ENCODE measurements around the gene GALNT2. TPM values are rescaled to one million over a fixed set of nuclear protein-coding genes. Genes with fewer than 3 reads are reported as not detected.
A peak's percentile ranks its signal among the peaks of the same experiment; 100 is the strongest.

The GALNT2 gene
- total RNA-seq, 2 donors from 2014 or later, result 36.8 to 50.7 TPM

GRCh38 chr1:230163719-230164118, 96.7 kb downstream of the GALNT2 start:
- intact Hi-C loops (cut with DNase I), result no loop called here
- DNase-seq, result no peak
- peak; percentile 33 to 74 for ATAC-seq

- intact Hi-C loops (cut with DNase I), result no loop called here
- no peak for DNase-seq
Measured at GRCh38 chr1:230165536-230165935, 98.5 kb downstream of the GALNT2 start.

GRCh38 chr1:230166366-230167132, 99.5 kb downstream of the GALNT2 start:
- intact Hi-C loops (cut with DNase I), result no loop called here
- DNase-seq (no peak), ATAC-seq (no peak)

More at GRCh38 chr1:230165536-230165935, 98.5 kb downstream of the GALNT2 start:
- no peak for ATAC-seq

DNA sequence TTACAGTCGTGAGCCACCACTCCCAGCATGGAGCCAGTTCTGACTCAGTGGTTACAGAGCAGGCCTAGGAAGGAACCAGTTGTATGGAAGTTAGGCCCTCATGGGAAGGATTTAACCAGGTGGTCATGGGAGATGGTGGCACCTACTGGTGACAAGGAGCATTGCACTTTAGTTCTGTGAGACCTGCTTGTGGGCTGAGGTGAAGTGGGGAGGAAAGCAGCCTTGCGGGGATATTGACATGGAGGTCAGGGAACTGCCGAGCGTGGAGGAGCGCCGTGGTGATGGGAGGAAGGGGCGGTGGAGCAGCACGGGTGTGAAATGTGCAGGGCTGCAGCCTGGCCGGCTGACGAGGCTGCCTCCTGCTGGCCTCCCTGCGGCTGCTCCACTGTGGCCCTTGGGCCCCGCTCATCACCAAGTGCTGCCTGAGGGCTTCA, 100.4 kb downstream of the GALNT2 start:
- DNase-seq (no peak), ATAC-seq (peak in 1 of 2 donors; percentile 25)
- intact Hi-C loops (cut with DNase I), result no loop called here

GRCh38 chr1:230169454-230170152, 102.6 kb downstream of the GALNT2 start:
- intact Hi-C loops (cut with DNase I), result no loop called here
- ATAC-seq, result peak in 1 of 2 donors; percentile 60
- DNase-seq, result no peak

DNA sequence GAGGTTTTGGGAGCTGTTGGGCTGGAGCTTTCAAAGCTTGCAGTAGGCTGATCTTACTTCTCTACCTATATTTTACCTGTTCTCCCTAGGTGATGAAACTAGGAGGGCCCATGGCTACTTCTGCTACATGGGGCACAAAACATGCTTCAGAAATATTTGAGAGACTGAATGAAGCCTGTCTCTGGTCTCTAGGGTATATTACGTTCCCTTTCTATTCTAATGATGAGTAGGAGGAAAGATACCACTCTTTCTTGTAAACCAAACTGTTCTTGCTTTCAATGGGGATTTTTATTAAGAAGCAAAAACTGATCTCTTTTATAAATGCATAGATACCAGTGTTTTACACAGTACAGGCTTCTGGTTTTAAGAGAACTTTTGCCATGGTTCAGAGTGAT, 103.1 kb downstream of the GALNT2 start:
- intact Hi-C loops (cut with DNase I), result no loop called here
- DNase-seq, result no peak
- no peak for ATAC-seq

GRCh38 chr1:230170622-230171021, 103.6 kb downstream of the GALNT2 start:
- DNase-seq, result no peak
- ATAC-seq, result no peak
- intact Hi-C loops (cut with DNase I), result no loop called here

GRCh38 chr1:230171356-230172015, 104.4 kb downstream of the GALNT2 start:
- intact Hi-C loops (cut with DNase I), result no loop called here
- ATAC-seq (no peak), DNase-seq (no peak)

DNA sequence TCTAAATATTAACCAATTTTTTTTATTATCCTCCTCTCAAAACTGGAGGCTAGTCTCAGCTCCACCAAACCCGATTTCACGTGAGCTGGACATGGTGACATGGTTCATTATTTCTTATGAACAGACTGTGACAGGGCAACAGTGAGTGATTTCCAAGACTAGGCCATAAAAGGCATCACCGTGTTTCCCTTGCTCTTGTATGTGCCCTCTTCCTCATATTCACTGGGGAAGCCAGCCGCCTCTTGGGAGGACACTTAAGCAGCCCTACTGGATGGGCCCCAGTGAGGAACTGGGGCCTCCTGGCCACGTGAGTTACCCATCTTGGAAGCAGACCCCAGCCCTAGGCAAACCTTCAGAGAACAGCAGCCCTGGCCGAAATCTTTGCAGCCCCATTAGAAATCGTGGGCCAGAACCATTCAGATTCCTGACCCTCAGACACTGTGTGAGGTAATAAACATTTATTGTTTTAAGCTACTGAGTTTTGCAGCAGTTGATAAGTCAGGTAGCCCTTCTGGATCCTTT, 105.0 kb downstream of the GALNT2 start:
- intact Hi-C loops (cut with DNase I), result no loop called here
- no peak for DNase-seq
- no peak for ATAC-seq

DNA sequence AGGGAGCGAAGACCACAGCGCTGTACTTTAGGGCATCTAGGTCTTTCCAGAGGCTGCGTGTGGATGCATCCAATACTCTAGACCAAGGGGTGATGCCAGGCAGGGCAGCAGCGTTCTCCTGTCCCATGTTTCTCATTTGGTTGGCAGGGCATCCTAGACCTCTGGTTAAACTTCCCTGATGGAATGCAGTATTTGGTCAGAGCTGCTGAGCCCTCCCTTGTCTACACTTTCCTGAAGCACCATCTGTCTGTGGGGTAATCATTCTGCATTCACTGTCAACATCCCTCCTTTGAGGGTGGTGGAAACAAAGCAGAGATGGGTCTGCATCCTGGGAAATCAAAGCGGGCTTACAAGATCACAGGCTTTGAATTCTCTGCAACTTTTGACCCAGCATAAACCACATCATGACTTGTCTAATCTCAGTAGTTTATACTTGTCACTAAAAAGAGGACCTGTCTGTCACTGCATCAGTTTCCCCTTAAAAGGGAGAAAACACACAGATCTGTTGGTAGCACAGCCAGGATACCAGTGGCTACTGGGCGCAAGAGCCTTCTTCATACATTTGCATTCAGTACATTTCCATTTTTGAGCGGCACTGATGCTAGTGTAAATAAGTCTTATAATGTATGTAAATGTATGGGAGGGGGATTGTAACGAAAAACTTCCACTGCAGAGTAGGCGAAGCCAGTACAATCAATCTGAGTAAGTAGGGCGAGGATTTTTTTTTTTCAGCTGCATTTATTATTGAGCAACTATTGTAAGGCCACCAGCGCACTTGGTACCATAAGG, 106.3 kb downstream of the GALNT2 start:
- DNase-seq, result no peak
- ATAC-seq, result no peak
- intact Hi-C loops (cut with DNase I), result no loop called here

DNA sequence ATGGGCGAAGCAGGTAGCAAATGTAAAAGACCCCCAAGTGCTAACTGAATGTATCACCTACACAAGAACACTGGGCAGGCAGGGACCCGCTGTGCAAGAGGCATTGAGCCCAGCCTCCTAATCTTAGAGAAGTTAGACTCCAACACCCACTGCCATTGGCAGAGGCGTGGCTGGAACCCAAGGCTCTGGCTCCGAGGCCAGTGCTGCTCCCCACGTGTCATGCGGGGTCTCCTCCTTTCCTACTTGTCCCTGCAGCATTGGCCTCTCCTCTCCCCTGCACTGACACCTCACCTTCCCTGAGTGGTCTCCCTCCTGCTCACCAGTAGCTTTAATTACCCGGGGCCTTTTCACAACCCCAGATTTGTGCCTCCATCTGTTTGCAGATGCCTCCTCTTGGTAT, 107.0 kb downstream of the GALNT2 start:
- no peak for DNase-seq
- intact Hi-C loops (cut with DNase I), result no loop called here
- no peak for ATAC-seq

- DNase-seq (no peak), ATAC-seq (no peak)
- intact Hi-C loops (cut with DNase I), result no loop called here
Measured at GRCh38 chr1:230174471-230175162, 107.6 kb downstream of the GALNT2 start.

GRCh38 chr1:230175163-230175747, 108.2 kb downstream of the GALNT2 start:
- intact Hi-C loops (cut with DNase I), result no loop called here
- DNase-seq, result no peak
- ATAC-seq, result no peak

GRCh38 chr1:230175839-230176238, 108.8 kb downstream of the GALNT2 start:
- intact Hi-C loops (cut with DNase I), result no loop called here
- ATAC-seq (no peak), DNase-seq (no peak)

GRCh38 chr1:230176326-230176725, 109.3 kb downstream of the GALNT2 start:
- DNase-seq, result no peak
- intact Hi-C loops (cut with DNase I), result no loop called here
- no peak for ATAC-seq

DNA sequence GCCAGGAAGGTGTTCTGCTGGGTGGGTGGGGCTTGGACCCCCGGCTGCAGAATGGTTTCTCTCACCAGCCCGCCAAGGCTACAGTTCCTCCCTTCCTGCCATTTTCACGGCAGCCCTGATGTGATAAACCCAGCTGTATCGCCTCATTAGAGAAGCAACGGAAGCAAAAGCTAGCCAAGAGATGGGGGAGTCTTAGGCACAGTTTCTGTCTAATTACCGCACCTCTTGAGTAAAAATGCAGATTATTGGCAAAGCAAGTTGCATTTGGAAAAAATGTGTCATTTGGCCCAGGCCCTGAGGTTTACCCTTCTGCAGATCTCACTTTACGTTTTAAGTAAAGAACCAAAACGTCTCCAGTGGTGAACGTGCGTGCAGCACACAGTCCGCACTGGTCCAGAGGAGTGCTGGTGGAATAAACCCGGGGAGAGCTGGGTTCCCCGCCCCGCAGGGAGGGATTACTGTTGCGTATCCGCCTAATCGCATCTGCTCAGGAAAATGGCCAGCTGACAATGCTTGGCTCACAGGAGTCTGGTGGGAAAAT, 109.9 kb downstream of the GALNT2 start:
- intact Hi-C loops (cut with DNase I), result no loop called here
- DNase-seq (peak; percentile 85), ATAC-seq (peak; percentile 97 to 98)

DNA sequence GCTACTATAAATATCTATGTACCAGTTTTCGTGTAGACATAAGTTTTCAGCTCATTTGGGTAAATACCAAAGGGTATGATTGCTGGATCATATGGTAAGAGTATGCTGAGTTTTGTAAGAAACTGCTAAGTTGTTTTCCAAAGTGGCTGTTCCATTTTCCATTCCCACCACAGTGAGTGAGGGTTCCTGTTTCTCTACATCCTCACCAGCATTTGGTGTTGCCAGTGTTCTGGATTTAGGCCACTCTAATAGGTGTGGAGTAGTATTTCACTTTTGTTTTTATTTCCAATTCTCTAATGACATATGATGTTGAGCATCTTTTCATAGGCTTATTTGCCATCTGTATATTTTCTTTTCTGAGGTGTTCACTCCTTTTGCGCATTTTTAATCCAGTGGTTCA, 112.2 kb downstream of the GALNT2 start:
- intact Hi-C loops (cut with DNase I), result no loop called here
- DNase-seq, result no peak
- no peak for ATAC-seq
